GM18505 (cell line): ENCODE measurements around the gene PTBP3.

ENCODE experiments used
- ATAC-seq: cut with Tn5 transposase; IDR thresholded peaks from one replicate; pipeline ENCODE4 v1.9.1; 2021; ENCODE audit not compliant: unreplicated experiment
- POLR2A ChIP-seq: IDR thresholded peaks from 4 replicates; pipeline ENCODE4 v1.6.1; 2011; ENCODE audit warnings: borderline replicate concordance; ENCODE audit not compliant: insufficient read depth, insufficient read length; ENCODE audit errors: extremely low read depth

PTBP3 gene

DNA sequence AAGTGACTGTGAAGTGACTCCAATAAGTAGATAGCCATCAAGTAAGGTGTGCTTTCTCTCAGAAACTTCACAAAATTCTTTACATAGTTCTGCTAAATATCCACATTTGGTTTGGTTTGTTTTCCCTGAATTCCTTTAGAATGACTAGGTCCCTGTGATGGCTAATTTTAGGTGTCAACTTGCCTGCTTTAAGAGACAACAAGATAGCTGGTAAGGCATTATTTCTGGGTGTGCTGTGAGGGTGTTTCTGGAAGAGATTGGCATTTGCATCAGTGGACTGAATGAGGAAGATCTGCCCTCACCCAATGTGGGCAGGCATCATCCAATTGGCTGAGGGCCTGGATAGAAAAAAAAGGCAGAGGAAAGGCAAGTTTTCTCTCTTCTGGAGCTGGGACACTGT lies 8.3 kb upstream of the PTBP3 start:
- no peak for TF ChIP-seq POLR2A
- no peak for ATAC-seq

DNA sequence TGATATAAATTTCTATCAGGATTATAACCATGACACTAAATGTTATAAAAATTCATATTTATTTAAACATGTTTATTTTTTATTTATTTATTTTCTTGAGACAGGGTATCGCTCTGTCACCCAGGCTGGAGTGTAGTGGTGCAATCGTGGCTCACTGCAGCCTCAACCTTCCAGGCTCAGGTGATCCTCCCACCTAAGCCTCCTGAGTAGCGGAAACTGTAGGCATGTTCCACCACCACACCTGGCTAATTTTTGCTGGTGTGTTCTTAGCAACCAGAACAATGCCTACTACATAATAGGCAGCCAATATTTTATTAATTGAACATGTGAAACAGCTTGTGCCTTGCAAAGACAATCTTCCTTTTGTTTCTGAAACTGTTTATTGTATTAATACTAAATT lies 6.5 kb upstream of the PTBP3 start:
- no peak for ATAC-seq
- no peak for TF ChIP-seq POLR2A

DNA sequence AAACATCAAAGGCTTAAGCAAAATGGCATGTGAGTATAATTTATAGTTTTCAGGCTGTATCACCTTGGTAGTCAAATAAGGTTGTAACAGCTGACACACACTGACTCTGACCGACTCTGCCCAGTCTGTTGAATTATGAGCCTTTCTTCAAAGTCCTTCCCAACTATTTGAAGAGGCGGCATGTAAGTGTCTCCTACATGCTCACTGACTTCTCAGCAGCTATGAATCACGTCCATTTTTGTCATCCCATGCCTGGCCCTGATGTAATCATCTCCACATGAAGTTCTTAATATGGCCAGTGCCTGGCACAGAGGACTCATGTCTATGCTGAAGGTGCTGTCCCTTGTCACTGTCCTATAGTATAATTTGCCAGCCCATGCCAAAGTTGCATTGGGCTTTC lies 5.1 kb upstream of the PTBP3 start:
- no peak for TF ChIP-seq POLR2A
- no peak for ATAC-seq

DNA sequence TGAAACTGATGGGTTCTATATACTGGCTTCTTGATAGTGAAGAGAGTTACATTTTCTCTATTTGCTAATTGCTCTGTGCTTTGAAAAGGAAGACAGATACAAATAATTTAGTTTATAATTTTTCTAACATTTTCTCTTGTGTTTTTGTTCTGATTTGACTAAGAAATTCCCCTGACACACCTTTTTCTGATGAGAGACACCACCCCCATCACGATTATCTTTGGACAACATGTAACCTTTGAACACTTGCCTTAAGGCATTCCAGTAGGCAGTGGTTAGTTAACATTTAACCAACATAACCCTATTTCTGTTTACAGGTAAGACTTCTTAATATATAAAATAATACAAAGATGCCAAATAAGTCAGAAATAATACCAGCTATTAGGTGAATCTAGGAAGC lies 4.1 kb upstream of the PTBP3 start:
- ATAC-seq: no peak
- no peak for TF ChIP-seq POLR2A

DNA sequence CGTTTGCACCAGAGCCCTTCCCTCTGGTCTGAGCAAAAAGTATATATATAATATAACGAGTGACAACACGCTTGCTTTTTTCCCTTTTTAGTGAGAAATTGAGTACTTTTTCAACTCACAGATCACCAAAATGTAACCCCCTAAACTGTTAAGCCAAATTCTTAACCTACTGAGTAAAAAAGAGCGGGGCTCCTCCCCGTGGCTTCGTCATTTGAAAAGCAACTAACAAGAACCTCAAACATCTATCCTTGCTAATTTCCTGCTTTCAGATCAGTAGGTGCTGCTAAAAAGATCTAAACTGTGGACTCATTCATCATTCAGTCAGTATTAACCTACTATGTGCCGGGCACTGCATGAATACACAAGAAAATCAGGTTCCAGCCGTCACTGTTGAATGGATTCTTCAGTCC lies 1.0 kb upstream of the PTBP3 start:
- no peak for TF ChIP-seq POLR2A
- no peak for ATAC-seq

DNA sequence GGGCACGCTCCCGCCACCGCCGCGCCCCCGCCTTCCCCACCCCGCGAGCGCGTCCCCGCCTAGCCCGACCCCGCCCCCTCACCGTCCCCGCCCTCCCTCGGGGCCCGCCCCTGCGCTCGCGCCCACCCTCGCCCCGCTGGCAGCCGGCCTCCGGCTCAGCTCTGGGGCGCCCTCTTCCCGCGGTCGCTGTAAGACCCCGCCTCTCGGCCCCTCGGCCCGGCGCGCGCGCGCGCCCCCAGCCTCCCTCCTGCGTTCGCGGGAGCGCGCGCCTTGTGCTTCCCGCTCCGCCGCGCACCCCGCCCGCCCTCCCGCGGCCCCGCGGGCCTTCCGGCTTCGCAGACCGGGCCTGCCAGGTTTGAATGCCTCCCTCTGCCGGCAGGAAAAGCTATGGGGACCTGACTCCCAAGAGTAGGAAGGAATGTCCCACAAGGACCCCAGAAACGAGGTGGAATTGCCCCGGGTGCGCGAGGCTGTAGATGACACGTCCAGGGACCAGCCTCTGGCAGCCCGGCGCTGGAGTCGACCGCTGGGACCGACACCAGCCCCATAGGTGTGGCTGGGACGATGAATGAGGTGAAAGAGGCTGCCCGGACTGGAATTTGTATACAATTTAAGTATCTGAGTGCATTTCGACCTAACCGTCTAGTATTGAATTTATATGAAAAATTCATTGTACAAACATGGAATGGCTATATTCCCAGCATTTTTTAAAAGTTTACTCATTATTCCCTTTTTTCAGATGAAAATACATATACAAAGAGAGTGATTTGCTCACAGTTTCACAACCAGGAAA lies 416 bp upstream of the PTBP3 start:
- ATAC-seq: peak; percentile 76
- peak; percentile 51 for TF ChIP-seq POLR2A

DNA sequence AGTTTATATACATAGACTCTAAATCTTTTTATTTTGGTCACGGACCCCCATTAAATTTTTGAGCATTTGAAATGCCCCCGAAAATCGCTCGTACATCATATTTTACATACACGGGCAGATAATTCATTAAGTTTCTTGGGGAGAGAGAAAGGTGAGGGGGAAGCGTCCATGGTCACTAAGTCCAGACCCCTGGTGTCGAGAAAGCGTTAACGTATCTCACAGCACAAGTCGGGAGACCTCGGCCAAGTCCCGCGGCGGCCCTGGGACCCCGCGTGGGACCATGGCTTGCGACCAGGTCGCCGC lies 794 bp downstream of the PTBP3 start:
- no peak for TF ChIP-seq POLR2A
- ATAC-seq: no peak

DNA sequence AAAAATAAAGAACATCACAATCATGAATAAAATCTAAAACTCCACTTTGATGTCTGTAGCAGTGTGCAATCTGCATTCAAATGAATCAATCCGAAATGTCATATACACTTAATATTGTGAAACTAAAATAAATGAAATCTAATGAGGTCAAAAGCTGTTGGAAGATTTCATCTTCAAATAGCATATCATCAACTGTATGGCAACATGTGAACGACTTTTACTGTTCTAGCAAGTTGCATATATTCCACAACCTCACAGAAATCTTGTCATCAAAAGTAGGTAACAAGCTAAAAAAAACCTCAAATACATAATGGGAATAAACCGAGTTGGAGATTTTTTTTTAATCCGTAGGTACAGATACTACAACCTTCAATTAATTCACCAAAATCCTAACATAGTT lies 1.2 kb downstream of the PTBP3 start:
- ATAC-seq: no peak
- no peak for TF ChIP-seq POLR2A

DNA sequence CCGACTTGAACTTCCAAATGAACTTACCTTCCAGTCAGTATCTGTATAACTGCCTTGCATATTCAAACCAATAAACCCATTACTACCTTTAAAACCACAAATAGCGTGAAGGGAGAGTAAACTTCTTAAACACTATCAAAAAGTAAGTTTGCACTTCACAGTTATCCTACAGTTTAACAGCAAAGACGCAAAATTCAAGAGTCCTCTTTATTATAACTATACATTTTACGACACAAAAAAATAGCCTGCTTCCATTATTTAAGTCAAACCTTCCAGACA lies 1.8 kb downstream of the PTBP3 start:
- TF ChIP-seq POLR2A: no peak
- ATAC-seq: no peak

DNA sequence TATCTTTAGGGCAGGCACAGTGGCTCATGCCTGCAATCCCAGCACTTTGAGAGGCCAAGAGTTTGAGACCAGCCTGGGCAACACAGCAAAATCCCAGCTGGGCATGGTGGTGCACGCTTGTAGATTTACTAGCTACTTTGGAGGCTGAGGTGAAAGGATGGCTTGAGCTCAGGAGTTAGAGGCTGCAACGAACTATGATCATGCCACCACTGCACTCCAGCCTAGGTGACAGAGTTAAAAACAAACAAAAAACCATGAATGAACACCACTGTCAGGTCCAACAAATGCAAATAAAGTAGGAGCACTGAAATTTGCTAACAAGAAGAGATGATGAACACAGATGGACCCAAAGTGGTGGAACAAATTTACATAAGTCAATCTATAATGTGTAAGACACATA lies 4.9 kb downstream of the PTBP3 start:
- no peak for TF ChIP-seq POLR2A
- no peak for ATAC-seq

DNA sequence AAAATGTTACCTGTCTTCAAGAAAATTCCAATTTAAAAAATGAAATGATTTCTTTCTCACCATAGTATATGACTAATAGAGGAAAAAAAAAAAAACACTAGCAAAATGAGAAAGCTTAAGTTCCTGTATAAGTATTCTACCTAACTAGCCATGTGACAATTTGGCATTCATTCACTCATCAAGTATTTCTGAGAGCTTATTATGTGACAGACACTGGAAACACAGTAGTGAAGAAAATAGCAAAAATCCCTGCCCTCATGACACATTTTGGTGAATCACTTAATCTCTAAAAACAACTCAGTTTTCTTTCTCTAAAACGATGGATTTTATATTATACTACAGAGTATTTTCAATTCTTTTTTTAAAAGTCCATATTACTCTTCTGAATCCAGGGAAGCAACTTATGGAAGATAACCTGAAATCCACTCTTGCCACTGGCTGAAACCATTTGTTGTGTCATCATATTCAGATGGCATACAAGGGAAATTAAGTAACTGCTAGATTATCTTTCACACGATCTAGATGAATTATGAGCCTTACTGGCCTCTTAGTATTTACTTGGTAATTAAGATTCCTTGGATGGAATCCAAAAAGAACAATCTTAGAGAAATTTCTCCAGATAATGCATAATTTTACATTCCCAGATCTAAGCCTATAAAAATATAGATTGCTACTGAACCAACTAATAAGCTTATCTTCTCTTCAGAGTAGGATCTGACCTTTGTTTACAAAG lies 5.5 kb downstream of the PTBP3 start:
- ATAC-seq: no peak
- TF ChIP-seq POLR2A: no peak

DNA sequence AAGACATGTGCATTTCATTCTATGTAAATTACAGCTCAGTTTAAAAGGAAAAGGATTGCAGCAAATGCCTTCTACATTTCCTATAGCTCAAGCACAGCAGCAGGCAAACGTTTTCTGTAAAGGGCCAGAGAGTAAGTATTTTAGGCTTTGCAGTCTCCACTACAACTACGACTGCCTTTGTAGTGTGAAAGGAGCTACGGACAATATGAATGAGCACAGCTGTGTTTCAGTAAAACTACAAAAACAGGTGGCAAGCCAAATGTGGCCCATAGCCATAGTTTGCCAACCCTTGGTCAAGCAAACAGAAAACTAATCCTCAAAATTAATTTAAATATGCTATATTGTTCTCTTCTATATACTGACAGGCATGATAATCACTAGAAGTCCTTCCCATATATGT lies 7.2 kb downstream of the PTBP3 start:
- TF ChIP-seq POLR2A: no peak
- no peak for ATAC-seq

DNA sequence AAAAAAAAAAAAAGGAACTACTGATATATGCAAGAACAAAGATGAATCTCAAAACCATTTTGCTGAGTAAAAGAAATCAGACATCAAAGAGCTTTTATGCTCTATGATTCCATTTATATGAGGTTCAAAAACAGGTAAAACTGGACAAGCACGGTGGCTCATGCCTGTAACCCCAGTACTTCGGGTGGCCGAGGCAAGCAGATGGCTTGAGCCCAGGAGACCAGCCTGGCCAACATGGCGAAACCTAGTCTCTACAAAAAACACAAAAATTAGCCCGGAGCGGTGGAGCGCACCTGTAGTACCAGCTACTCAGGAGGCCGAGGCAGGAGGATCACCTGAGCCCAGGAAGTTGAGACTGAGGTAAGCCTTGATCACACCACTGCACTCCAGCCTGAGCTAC lies 7.8 kb downstream of the PTBP3 start:
- no peak for ATAC-seq
- TF ChIP-seq POLR2A: no peak

DNA sequence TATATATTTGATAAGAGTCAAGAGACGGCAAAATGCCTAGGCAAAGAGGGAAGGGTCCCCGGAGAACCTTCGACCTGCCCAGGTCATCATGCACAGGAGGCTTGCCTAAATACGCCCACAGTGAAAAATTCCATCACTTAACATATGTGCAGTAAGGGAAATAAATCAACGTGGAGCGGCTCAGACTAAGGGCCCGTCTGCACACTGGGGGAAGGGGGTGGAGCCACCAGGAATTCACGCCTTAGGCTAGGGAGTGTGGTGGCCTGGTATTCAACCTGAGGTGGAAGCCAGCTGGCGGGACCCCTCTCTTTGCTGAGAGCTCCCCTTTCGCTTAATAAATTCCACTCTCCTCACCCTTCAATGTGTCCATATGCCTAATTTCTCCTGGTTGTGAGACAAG lies 8.3 kb downstream of the PTBP3 start:
- no peak for ATAC-seq
- TF ChIP-seq POLR2A: no peak
